HG03103 (cell line): ENCODE measurements around the gene IL7R.

Experiments used
- ATAC-seq: cut with Tn5 transposase; IDR thresholded peaks from one replicate; pipeline ENCODE4 v1.9.1; 2021; ENCODE audit warnings: low read depth; ENCODE audit not compliant: unreplicated experiment

IL7R gene

GRCh38 chr5:35903631-35904203 lies 47.0 kb downstream of the IL7R start:
- no peak for ATAC-seq

DNA sequence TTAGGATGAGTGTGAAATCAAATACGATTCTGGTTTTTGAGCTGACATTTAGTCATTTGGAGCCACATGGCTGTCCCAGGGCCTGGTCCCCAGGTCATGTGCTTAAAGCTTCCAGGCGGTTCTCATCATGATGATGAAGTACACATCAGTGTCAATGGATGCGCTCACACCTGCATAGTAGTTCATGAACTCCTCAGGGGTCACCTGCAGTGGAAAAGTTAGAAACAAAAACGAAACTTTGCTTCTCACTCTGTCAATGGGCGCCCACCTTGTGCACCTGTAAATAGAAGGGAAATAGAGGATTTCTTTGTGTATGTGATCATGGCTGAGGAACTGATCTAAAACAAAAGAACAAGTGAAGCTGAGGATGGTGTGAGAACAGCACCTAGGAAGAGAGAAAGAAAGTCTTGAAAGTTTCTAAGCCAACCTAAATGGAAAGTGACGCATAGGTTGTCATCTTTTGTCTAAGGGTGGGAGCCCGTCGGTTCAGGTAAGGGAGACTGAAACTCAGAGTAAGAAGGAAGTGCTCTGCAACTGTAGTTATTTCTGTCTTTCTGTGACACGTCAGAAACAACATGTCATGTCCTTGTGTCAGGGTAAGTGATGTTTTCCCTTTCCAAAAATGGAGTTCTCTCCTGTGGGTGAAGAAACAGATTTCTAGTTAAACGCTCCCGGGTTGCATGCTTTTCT lies 47.9 kb downstream of the IL7R start:
- peak; percentile 55 for ATAC-seq

DNA sequence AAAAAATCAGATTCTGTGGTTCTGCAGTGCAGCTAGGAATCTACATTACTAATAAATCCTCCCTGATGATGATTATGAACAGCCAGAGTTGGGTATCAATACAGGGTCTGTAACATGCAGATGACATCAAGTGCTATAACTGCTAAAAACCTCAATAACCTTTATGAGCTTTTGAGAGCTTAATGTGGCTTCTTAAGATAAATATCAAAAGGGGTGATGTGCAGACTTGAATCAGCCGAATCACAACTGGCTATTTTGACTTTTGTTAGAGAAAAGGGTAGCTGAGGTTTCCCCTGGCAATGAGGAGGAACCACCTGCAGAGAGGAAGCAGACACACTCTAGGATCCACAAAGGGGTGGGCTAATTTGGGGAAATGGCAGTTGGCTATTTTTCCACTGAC lies 51.5 kb downstream of the IL7R start:
- no peak for ATAC-seq

GRCh38 chr5:35908814-35909213 lies 52.1 kb downstream of the IL7R start:
- ATAC-seq = no peak

GRCh38 chr5:35919191-35919590 lies 62.5 kb downstream of the IL7R start:
- ATAC-seq = no peak

DNA sequence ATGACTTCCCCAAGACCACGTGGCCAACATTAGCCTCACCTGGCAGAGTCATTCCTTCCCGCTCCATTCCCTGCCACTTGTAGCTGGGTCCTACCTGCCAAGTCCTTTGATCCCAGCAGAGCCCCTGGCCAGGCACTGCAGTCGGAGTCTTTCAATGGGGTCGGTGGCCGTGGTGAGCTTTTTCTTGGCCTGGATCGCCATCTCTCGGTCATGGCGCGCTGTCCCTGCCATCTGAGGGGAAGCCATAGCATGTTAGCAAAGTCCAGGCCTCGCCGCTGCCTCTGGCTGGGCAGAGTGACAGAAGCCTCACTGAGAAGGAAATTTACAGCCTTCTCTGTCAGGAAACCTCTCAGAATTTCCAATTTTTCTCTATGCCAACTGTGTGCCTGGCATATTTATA lies 64.2 kb downstream of the IL7R start:
- no peak for ATAC-seq

DNA sequence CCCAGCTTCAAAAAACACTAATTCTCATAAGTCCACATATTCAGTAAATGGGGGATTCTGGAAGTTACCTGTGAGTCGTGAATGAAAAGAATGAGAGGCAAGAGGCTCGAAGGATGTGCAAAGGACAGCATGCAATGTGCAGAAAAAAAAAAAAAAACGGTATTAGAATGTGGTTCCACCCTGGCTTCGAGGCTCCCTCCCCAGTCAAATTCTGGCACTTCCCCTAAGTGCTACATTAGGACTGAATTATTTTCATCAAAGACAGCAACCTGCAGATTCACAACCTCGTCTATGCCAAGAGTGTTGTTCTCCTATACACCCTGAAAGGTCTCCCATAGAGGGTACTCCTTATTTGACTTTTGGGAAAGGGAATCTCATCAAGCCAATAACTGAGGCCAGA lies 65.2 kb downstream of the IL7R start:
- ATAC-seq = no peak

- no peak for ATAC-seq
These were observed 65.8 kb downstream of the IL7R start for GRCh38 chr5:35922468-35922867.

DNA sequence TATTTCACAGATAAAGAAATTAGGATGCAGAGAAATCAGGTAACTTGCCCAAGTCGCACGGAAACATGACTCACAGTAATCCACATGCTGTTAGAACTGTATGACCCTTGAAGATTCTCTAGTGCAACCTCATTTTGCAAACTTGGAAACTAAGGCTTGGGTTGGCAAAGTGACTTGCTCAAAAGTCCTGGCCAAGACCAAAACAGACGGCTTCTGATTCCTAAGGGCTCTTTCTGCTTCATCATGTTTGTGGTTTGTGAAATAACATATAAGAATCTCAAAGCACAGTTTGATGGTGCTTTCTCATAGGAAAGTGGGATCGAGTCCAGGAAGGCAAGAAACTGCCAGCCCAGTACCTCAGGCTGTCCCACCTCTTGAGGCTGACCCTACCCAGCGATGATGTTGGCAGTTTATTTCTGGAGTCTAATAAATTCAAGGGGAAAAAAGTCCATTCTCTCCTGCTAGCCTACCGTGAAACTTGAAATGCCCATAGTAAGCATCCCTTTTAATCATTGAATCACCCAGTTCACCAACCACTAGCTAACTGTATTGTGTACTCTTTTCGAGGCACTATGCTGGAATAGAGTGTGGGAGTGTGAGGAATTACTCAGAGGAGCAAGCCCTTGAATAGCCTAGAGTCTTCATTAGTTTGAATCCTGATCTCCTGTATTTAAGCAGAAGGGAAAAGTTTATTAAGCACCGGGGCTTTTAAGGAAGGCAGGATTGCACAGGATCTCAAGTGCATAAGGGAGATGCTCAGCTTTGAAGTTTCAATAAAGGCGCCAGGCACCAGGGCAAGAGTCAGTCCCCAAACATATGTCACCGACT lies 67.6 kb downstream of the IL7R start:
- ATAC-seq = no peak

DNA sequence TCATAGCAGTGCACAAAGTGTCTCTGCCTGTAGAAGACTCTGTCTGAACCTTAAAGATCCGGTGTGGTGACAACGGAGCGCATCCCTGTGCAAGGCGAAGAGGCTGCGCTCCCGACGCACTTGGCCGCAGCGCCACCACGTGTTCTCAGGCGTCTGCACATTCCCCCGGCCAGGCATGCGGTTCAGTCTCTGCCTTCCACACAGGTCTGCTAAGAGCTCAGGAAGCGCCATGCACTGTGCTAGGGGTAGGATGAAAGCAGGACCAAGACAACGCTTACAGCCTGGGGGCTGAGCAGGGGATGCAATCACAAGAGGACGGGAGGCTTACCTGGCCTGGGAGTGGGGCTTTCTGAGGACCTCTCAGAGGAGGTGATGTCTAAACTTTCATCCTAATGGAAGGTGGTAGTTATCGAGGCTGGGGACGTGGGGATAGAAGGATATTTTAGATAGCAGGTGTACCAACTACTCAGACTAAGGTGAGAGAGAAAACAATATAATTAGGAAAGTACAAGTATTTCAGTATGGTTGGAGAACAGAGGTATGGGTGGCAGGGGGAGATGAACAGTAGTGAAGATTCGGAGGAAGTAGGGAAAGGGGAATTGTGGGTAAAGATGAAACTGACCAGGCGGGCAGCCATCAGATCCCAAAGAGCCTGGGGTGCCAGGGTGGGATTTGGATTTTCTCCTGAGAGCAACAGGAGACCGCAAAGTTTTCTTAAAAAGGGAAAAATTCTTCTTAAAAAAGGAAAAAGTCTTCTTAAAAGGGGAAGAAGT lies 68.4 kb downstream of the IL7R start:
- peak; percentile 64 for ATAC-seq

DNA sequence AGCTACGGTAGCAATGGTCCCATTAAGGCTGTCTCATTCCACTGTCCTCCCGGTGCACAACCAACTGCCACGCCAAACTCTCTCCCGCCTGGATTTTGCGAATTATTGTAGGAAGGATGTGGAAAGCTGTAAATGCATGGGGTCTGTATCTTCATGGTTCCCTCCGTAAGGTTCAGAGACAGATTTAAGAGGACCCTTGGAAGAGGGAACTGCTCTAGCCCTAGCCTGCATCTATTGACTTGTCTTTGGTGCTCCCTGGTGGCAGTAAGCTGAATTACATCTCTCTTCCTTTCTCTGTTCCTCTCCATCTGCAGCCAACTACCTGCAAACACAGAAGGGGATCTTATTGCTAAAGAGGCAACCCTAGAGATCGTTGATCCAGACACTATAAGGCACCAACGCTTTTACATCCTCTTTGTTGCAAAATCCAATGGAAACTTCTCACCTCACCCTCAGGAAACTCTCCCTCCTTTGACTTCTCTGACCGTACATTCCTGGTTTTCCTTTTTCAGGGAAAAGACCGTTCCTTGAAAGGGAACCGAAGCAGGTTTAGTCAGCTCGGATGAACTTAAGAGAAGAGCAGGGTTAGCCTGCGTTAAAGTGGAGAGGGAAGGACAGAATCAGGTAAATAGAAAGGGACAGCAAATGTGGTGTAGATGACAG lies 69.8 kb downstream of the IL7R start:
- peak; percentile 61 for ATAC-seq
